GM21723 (cell line): ENCODE results near the gene MANBA.
A peak's percentile ranks its signal among the peaks of the same experiment; 100 is the strongest.
"Not testable (repeated sequence)": the region's sequence is repeated elsewhere in the genome, so short reads cannot be mapped to it uniquely, and the experiment has no call there.

Source experiments
- ATAC-seq: cut with Tn5 transposase; IDR thresholded peaks from one replicate; pipeline ENCODE4 v1.9.1; 2021; ENCODE audit warnings: mild to moderate bottlenecking, moderate library complexity; ENCODE audit not compliant: unreplicated experiment

The MANBA gene

DNA sequence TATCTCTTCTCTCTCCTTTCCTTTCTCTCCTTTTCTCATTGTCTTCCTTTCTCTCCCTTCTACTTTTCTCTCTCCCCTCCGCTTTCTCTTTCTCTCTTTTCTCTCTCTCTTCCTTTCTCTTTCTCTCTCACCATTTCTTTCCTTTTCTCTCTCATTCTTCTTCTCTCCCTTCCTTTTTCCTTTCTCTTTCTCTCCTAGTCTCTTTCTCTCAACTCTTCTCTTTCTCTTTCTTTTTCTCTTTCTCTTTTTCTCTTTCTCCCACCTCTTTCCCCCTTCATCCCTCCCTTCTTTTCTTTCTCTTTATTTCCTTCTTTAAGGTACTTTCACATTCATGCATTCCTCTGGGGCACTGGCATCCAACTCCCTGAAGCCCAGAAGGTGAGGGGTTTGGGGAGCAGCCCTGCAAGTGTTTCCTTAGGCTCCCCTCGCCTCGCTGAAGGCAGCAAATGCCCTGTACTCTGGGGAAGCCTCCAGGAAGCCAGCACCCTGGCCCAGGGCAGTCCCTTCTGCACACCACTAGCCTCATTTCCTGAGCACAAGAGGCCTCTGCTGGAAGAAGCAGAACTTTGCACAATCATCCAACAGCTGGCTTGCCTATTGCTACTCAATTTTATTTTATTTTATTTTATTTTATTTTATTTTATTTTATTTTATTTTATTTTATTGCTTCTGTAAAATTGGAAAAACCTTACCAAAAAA is 135.4 kb downstream of the MANBA start:
- ATAC-seq: peak; percentile 90

DNA sequence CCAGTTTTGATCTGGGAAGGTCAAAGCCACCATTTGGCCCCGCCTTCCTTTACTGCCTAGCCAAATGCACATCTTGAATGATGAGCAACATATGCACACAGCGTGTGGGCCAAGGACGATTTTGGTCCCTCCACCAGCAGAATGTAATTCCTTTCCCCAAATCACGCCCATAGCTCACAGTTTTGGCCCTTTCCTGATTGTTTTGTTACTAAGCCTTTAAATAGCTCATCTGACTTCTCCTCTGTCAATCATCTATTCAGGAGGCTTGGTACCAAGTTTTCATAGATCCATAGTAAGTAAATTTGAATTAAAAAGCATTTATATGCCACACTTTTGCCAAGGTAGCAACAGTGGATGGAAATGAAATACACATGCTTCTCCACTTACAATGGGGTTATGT is 136.3 kb downstream of the MANBA start:
- no peak for ATAC-seq

DNA sequence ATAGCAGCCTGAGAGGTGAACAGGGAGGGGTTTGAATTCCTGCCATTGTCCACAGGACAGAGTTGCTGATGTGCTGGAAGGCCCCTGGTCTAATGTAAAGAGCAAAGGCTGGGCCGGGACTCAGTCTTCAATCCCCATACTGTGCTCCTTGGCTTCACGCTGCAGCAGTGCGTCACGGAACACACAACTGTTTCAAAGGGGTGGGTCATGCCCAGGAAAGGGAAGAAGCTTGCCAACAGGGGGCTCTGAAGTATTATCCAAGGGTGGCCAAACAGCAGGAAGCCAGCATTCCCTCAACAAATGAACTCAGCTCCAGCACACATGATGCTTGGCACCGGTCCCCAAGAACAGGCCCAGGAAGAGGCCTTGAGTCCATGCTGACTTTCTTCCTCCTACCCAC is 137.1 kb downstream of the MANBA start:
- no peak for ATAC-seq

DNA sequence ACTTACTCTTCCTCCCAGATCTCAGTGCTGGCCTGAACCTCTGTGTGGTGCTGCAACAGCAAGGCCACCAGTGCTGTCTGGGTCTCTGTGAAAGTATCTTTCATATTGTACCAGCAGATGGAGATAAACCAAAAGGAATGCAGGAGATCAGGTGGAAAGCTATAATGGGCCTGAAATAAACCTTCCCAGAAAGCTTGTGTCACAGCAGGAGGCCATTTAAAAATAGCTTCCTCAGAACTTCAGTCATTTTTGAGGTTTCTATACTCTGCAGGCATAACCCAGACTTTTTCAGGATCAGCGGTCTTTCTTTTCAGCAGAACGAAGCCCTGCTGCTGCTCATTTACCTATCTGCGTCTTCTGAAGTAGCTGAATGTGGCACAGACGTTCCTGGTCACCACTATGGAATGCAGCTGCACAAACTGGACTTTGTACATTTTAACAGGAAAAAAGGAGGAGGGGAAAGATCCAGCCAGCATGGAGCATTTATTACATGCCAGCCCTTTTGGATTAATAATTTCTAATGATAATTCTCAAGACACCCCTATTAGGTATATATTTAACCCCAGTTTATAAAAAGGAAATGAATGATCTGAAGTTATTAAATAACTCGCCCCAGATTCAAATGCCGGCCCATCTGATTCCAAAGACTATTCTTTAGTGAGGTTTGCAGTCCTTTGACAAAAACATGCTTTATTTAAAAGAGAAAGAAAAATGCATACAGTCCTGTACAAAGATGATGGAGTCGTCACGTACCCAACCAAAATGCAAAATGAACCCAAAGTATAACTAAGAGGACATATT is 139.9 kb downstream of the MANBA start:
- peak; percentile 57 for ATAC-seq

DNA sequence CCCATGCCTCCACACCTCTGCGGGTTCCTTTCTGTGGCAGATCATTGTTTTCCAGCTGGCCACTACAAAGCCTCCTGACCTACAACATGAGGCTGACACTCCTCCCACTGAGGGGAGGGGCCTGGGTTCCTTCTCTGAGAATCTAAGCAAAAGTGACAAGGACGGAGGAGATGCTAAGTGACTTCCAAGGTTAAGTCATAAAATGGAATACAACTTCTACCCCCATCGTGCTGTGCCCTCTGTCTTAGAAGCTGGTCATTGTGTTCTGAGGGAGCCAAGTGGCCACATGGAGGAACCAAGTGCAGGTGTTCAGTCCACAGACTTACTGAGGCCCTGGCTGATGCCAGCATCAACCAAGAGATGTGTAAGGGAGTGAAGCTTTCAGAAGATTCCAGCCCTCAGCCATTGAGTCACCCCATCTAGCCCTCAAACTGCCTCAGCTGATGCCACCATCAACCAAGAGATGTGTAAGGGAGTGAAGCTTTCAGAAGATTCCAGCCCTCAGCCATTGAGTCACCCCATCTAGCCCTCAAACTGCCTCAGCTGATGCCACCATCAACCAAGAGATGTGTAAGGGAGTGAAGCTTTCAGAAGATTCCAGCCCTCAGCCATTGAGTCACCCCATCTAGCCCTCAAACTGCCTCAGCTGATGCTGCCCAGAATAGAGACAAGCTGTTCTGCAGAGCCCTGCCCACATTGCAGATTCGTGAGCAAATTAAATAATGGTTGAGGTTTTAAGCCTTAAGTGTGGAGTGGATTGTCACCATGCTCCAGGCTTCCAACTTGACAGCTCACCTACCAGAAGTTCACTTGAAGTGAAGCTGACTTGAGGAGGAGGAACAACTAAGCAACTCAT is 140.8 kb downstream of the MANBA start:
- ATAC-seq: peak; percentile 10

DNA sequence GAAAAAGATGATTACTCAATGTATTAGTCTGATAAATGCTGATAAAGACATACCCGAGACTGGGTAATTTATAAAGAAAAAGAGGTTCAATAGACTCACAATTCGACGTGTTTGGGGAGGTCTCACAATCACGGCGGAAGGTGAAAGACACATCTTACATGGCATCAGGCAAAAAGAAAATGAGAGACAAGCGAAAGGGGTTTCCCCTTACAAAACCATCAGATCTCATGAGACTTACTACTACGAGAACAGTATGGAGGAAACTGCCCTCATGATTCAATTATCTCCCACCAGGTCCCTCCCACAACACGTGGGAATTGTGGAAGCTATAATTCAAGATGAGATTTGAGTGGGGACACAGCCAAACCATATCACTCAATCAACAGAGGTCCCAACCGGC is 141.7 kb downstream of the MANBA start:
- ATAC-seq: not testable (repeated sequence)

DNA sequence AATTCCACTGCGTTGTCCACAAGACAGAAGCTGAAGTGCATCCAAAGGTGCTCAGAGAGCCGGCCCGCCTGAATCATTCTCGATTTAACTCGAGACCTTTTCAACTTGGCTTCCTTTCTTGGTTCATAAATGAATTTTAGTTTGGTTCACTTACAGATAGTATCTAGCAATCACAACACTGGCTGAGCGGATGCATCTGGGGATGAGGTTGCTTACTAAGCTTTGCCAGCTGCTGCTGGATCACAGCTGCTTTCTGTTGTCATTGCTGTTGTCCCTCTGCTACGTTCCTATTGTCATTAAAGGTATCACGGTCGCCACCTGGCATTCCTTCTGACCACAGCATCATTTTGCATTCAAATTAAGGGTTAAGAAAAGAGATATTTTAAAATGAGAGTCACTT is 144.1 kb downstream of the MANBA start:
- no peak for ATAC-seq

DNA sequence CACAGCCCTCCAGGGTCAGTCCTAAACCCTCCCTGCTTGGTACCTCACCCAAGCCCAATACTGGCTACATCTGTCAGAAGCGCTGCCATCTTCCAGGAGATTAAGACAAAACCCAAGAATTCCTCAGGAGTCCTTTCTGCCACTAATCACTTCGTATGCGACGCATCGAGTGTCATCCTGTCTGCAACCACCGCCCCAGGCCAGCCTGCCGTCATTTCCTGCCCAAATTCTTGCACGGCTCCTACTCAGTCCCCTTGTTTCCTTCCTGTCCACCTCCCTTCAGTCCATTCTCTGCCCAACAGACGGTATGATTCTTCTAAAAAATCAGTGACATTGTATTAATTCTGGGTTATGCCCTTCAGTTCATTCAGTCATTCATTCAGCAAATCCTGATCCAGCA is 146.0 kb downstream of the MANBA start:
- no peak for ATAC-seq

DNA sequence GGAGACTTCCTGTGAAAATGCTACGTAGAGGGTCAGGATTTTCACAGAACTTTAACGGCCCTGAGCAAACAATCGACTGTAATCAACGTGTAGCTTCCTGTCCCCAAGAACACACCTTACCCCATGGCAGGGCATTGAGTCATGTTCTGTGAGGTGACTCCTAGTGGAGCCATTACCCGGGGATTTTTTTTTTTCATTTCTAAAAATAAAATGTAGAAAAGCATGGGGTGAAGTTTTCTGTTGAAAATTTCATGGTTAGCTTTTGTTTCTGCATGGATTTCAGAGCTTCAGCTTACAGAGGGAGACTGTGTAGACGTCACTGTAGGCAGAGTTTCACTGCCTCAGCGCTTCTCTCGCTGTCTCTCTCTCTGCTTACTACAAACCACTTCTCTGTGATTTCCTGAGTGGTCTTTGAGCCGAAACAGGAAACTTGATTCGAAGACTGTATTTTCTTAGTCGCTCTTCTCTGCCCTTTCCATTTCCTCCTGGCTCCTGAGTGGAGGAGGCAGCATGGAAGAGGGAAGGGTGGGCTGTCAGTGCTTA is 147.9 kb downstream of the MANBA start:
- ATAC-seq: no peak

DNA sequence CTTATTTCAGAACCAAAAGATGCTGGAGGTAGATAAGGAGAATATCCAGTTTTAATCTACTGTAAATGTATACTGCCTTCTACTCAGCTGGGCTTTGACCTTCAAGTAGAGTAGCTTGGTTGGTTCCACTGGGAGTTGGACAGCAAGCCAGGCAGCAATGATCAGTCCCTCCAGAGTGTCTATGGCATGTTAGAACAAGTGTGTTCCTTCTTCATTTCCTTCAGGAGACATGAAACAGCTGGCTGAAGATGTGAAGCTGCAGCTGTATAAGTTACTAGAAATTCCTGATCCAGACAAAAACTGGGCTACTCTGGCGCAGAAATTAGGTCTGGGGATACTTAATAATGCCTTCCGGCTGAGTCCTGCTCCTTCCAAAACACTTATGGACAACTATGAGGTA is 148.6 kb downstream of the MANBA start:
- no peak for ATAC-seq

DNA sequence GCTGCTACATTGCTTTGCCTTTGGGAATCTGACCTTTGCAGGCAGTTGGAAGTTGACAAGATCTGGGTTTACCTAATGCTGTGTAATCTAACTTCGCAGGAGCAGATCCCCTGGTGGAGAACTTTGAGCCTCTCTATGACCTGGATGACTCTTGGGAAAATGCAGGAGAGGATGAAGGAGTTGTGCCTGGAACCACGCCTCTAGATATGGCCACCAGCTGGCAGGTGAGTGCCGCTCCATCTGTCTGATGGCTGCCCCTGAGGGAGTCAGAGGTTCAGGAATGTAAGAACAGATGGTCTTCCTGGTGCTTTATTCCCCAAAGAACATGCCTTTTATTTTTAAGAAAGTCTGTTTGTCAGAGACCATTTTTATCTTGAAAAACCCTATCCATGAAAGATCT is 150.3 kb downstream of the MANBA start:
- ATAC-seq: no peak

DNA sequence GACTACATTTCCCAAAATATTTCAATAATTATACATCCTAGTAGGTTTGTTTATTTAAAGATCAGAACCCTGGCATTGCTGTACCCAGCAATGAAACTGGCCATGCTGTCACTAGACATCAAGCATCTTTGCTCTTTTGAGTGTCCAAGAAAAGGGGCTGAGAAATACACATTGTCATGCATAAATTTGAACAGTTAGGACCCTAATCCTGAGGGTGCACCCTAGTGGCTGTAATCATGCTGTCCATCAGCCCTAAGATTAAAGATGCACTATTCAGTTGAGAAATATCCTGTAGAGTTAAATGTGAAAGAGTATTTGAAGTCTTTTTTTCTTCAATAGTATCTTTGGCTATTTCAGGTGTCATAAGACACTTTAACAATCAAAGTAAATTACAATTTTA is 150.8 kb downstream of the MANBA start:
- no peak for ATAC-seq

DNA sequence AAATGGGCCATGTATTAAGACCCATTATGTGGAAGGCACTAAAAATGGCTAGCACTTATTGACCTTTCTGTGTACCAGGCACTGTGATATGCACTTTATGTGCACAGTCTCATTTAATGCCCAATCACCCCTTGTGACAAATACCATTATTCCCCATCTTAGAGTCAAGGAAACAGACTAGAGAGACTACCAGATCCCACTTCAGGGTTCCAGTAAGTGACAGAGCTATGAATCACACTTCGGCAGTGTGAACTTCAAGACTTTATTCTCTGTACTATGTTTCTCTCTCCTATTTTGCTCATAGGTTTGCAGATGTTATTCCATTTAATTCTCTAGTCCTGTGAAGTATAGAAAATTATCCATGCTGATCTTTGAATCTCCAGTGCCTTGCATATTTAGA is 152.6 kb downstream of the MANBA start:
- no peak for ATAC-seq

DNA sequence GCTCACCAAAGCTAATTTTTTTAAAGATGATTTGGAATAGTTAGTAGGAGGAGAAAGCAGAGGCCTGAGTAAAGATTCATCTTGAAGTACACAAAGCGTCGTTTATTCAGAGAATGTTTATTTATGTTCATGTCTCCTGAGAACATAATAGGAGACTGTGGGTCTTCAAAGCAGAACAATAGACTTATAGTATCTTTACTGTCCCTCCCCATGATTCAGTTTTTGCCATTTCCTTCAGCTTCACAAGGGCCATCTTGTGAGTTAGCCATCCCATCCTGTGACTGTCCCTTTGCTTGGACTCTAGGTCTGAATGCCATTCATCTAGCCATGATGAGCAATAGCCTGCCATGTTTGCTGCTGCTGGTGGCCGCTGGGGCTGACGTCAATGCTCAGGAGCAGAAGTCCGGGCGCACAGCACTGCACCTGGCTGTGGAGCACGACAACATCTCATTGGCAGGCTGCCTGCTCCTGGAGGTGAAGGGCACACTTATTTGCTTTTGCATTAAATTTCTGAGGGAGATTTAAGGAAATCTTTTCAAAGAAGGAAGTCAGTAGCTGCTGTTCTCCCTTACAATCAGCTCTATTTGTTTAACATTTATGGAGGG is 153.8 kb downstream of the MANBA start:
- no peak for ATAC-seq

DNA sequence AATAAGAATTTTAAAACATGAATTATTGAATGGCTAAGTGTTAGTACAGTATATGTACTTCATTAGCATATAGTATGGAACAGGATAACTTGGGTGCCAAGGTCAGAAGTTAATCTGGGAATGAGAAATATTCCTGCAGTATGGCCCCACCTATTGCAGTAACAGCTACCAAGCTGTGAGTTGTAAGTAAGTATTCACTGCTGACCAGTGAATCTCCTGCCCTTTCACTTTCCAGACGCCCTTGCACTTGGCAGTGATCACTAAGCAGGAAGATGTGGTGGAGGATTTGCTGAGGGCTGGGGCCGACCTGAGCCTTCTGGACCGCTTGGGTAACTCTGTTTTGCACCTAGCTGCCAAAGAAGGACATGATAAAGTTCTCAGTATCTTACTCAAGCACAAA is 154.5 kb downstream of the MANBA start:
- ATAC-seq: no peak

DNA sequence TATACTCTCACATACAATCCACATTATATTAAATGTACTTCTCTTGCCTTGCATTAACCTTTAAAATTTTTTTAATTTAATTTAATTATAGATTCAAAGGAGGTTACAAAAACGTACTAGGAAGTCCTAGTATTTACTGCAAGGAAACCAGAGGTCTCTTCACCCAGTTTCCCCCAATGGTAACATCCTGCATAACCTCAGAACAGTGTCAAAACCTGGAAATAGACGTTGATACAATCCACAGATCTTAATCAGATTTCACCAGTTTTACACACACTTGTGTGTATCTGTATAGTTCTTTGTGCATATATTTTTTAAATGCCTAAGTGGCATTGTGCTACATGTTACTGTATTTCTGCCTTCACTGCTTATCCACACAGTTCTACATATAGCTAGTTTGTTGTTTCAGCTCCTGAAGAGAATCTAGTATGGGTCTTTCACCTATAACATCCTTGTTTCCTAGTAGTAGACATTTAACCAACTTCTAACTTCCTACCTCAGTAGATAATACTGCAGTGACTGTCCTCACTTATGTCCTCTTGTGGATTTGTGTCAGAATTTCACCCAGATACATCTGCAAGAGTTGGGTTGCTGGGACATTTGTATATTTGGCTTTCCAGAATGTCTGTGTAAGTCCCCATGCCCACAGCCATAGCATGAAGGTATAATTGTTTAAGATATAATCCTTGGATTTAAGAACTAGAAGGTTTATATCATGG is 156.4 kb downstream of the MANBA start:
- ATAC-seq: no peak

DNA sequence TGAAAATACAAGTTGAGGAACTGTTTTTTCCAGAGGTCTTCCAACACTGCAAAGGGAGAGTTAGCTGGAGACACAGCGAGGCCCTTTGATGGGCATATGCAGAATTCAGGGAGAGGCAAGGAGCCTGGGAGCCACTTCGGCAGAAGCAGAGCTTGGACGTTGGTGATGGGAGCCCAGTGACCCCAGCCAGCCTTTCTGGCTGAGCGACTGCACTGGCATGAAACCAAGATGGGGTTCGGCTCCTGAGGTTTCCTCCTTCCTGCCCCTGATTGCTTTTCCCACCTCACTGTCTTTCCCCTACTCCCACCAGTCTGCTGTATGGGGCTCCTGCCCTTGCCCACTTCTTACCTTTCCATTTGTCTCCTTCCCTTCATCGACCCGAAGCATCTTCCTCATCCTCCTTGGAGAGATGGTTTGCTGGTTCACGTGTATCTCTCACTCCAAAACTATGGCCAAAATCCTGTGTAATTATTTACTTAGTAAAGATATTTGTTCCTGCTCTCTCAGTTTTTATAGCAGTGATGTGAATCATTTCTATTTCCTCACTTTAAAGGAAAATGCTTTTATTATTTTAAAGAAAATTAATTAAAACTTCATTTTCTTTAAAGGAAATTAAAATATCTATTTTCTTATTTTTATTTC is 159.1 kb downstream of the MANBA start:
- no peak for ATAC-seq

DNA sequence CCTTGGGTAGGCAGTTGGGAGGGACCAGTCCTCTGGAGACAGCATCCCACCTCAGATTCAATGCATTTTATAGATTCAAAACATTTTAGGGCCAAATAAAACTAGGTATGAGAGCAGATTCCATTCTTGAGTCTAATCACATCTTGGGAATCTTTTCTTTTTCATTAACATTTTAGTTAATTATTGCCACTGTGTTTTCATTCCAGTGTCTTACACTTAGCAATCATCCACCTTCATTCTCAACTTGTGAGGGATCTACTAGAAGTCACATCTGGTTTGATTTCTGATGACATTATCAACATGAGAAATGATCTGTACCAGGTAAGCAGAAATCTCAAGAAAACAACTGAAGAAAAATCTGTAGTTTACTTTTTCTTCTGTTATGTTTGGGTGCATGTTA is 160.1 kb downstream of the MANBA start:
- ATAC-seq: no peak

DNA sequence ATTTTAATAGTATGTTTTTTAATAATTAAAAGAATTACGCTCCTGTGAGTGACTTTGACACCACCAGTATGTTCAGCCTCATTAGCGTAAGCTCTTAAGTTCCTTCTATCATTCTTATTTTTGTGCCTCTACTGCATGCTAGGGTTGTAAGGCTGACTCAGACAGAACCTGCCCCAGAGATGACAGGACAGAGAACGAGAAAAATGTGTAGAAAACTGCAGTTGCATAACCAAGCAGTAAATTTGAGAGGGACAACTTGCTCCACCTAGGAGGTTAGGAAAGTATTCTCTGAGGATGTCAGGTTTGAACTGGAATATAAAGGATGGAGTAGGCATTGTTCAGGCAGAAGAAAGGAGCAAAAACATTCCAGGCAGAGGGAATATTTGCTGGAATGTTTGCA is 160.9 kb downstream of the MANBA start:
- ATAC-seq: no peak

DNA sequence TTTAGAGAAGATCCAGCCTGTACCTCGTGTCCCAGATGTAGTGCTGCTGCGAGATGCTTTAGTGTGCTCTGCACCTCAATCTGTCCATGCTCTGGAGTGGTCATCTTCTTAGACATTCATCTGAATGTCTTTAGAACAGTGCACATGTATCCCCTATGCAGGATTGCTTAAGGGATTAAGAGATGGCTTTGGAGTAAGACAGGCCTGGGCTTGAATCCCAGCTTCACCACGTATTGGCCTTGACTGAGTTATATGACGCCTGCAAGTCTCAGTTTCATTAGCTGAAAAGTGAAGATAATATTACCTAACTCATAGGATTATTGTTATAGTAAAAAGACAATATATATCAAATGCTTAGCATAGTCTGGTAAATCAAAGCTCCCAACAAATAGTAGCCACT is 161.3 kb downstream of the MANBA start:
- ATAC-seq: peak; percentile 29
